SK-N-MC (cell line): Measurements from ENCODE around the gene PGGHG.
A peak's percentile ranks its signal among the peaks of the same experiment; 100 is the strongest.
"Not testable (repeated sequence)": the region's sequence is repeated elsewhere in the genome, so short reads cannot be mapped to it uniquely, and the experiment has no call there.

Experiments used
- DNase-seq: peaks from one replicate; pipeline ENCODE4 v3.0.0-alpha.2; 2011; ENCODE audit warnings: low read depth, low spot score
- H3K27ac ChIP-seq: fragments of 200-600 bp; sonication (generic); 2 replicates; pipeline ENCODE4 v1.5.1; 2016; ENCODE audit warnings: mixed run types
- H3K36me3 ChIP-seq: fragments of 200-600 bp; sonication (generic); 2 replicates; pipeline ENCODE4 v1.6.1; 2017; ENCODE audit warnings: antibody characterized with exemption, low read length, mixed read lengths; ENCODE audit not compliant: insufficient read depth
- H3K4me3 ChIP-seq: fragments of 200-600 bp; sonication (generic); 2 replicates; pipeline ENCODE4 v1.5.1; 2016
- H3K9ac ChIP-seq: fragments of 200-600 bp; sonication (generic); 2 replicates; pipeline ENCODE4 v1.8.0; 2017; ENCODE audit warnings: mixed run types, mixed read lengths; ENCODE audit not compliant: insufficient read length
- H3K9me3 ChIP-seq: fragments of 200-600 bp; sonication (generic); 2 replicates; pipeline ENCODE4 v1.6.1; 2017; ENCODE audit warnings: low read depth, mild to moderate bottlenecking, antibody characterized with exemption, low read length, moderate library complexity, mixed read lengths
- EZH2 ChIP-seq: fragments of 200-600 bp; sonication (generic); IDR thresholded peaks from one replicate; pipeline ENCODE4 v1.6.1; 2017; ENCODE audit warnings: antibody characterized with exemption
- FOXP2 ChIP-seq: optimal IDR thresholded peaks from 2 replicates; pipeline ENCODE3; 2011; ENCODE audit warnings: mild to moderate bottlenecking, moderate library complexity; ENCODE audit not compliant: insufficient read depth; ENCODE audit errors: extremely low read length, control extremely low read depth
- POLR2AphosphoS5 ChIP-seq: IDR thresholded peaks from 2 replicates; pipeline ENCODE4 v1.6.1; 2012; ENCODE audit warnings: mild to moderate bottlenecking, low read depth, low read length, borderline replicate concordance

The PGGHG gene

GRCh38 chr11:319888-320273 lies 31.0 kb downstream of the PGGHG start:
- H3K9ac ChIP-seq, result not testable (repeated sequence)

DNA sequence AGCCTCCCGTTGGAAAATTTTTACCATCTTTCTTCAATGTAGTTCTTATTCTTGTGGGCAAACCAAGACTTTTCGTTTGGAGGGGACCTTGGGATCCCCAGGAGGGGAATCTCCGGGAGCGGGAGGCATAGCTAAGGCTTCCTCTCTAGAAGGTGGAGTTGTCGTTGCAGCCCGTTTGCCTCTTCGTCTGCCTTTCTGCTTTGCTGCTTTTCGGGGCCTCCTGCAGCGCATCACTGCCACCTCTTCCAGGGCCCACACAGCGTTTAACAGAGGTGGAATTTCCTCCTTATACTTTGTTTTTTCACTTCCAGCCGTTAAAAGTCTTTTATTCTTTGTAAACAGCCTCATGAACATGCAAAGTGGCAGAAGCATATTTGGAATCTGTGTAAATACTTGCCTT lies 35.2 kb downstream of the PGGHG start:
- TF ChIP-seq EZH2, result no peak
- TF ChIP-seq POLR2AphosphoS5, result no peak
- no peak for TF ChIP-seq FOXP2
- peak overlapping the region; percentile 90 for H3K27ac ChIP-seq
- H3K4me3 ChIP-seq, result no peak overlapping the region
- H3K9me3 ChIP-seq, result no peaks in the 10 kb centered on the region
- H3K9ac ChIP-seq, result peak overlapping the region; percentile 43
- no peak for DNase-seq
- no peaks in the 10 kb centered on the region for H3K36me3 ChIP-seq

More at GRCh38 chr11:319888-320273, 31.0 kb downstream of the PGGHG start:
- not testable (repeated sequence) for H3K9me3 ChIP-seq, H3K27ac ChIP-seq, DNase-seq, H3K36me3 ChIP-seq
- H3K4me3 ChIP-seq, result peak overlapping the region; percentile 92
- 0 out of 2 replicates have a peak, but pooled peaks have one; percentile 5 for TF ChIP-seq POLR2AphosphoS5

GRCh38 chr11:324593-325517 lies 35.9 kb downstream of the PGGHG start:
- Histone ChIP-seq H3K27ac (peak overlapping the region; percentile 90), H3K4me3 (0 out of 2 replicates have a peak overlapping the region, but pooled peaks have one; percentile 13), H3K9ac (peak overlapping the region; percentile 43)
- not testable (repeated sequence) for DNase-seq, H3K36me3 ChIP-seq, H3K9me3 ChIP-seq

- DNase-seq, result no peak
- H3K27ac ChIP-seq, result peak overlapping the region; percentile 43
- TF ChIP-seq EZH2, result no peak
- TF ChIP-seq FOXP2, result no peak
- TF ChIP-seq POLR2AphosphoS5, result no peak
- no peak overlapping the region for H3K4me3 ChIP-seq
- H3K36me3 ChIP-seq, result no peaks in the 10 kb centered on the region
- no peaks in the 10 kb centered on the region for H3K9me3 ChIP-seq
- H3K9ac ChIP-seq, result no peak overlapping the region
Observed at GRCh38 chr11:325796-326591, 37.1 kb downstream of the PGGHG start.

DNA sequence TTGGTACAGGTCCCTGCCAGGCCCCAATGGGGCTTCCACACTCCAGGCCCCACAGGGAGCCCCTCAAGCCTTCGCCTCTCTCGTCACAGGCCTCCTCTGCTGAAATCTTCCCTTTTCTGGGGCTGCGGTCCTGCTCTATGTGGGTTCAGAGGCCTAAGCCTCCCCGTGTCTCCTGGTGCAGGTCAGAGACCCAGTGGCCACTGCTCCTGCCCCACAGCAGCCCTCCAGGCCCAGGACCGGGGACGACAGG lies 37.6 kb downstream of the PGGHG start:
- Histone ChIP-seq H3K27ac (peak overlapping the region; percentile 43), H3K36me3 (no peaks in the 10 kb centered on the region), H3K4me3 (no peak overlapping the region), H3K9ac (no peak overlapping the region), H3K9me3 (no peaks in the 10 kb centered on the region)
- TF ChIP-seq EZH2, result no peak
- TF ChIP-seq FOXP2, result no peak
- no peak for TF ChIP-seq POLR2AphosphoS5
- DNase-seq, result no peak

GRCh38 chr11:326842-327580 lies 38.1 kb downstream of the PGGHG start:
- Histone ChIP-seq H3K9me3 (no peaks in the 10 kb centered on the region), H3K4me3 (no peak overlapping the region), H3K36me3 (no peaks in the 10 kb centered on the region), H3K27ac (peak overlapping the region; percentile 43), H3K9ac (peak overlapping the region; percentile 14)
- DNase-seq, result no peak
- TF ChIP-seq FOXP2 (no peak), POLR2AphosphoS5 (no peak), EZH2 (no peak)

DNA sequence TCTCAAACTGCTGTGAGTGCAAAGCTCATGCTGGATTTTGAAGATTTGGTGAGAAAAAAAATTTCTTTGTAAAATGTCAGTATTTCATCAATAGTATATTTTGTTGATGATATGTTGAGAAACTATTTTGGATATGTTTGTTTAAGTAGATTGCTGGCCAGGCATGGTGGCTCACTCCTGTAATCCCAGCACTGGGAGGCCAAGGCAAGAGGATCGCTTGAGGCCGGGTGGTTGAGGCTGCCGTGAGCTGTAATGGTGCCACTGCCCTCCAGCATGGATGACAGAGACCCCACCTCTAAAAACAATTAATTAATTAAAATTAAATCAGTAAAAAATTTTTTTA lies 38.6 kb downstream of the PGGHG start:
- Histone ChIP-seq H3K4me3 (no peak overlapping the region), H3K27ac (peak overlapping the region; percentile 43; the same call in 1 of the 2 replicates), H3K9me3 (no peaks in the 10 kb centered on the region), H3K36me3 (no peaks in the 10 kb centered on the region), H3K9ac (peak overlapping the region; percentile 14)
- no peak for DNase-seq
- TF ChIP-seq POLR2AphosphoS5, result no peak
- no peak for TF ChIP-seq EZH2
- no peak for TF ChIP-seq FOXP2

GRCh38 chr11:328012-328411 lies 39.1 kb downstream of the PGGHG start:
- no peak for DNase-seq
- TF ChIP-seq POLR2AphosphoS5, result no peak
- TF ChIP-seq EZH2, result no peak
- TF ChIP-seq FOXP2, result no peak
- no peaks in the 10 kb centered on the region for H3K36me3 ChIP-seq
- no peaks in the 10 kb centered on the region for H3K9me3 ChIP-seq
- H3K9ac ChIP-seq, result no peak overlapping the region
- H3K4me3 ChIP-seq, result no peak overlapping the region
- no peak overlapping the region for H3K27ac ChIP-seq

DNA sequence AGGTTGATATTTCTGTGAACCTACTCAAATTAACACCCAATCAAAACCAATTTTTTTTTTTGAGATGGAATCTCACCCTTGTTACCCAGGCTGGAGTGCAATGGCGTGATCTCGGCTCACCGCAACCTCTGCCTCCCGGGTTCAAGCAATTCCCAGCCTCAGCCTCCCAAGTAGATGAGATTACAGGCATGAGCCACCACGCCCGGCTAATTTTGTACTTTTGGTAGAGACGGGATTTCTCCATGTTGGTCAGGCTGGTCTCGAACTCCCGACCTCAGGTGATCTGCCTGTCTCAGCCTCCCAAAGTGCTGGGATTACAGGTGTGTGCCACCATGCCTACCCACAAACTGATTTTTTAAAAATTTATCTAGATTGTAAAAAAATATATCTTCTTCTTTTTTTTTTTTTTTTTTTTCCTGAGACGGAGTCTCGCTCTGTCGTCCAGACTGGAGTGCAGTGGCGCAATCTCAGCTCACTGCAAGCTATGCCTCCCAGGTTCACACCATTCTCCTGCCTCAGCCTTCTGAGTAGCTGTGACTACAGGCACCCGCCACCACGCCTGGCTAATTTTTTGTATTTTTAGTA lies 39.7 kb downstream of the PGGHG start:
- DNase-seq, H3K36me3 ChIP-seq, H3K9me3 ChIP-seq, H3K4me3 ChIP-seq, H3K9ac ChIP-seq: not testable (repeated sequence)
- H3K27ac ChIP-seq, result peak overlapping the region; percentile 61; the same call in 1 of the 2 replicates
